GM12801 (cell line): ENCODE results near the gene IQSEC1.

ENCODE experiments used
- TF ChIP-seq, protein P1 (sequence below): IDR thresholded peaks from one replicate; pipeline ENCODE4 v1.5.1; 2011; ENCODE audit warnings: control low read depth; ENCODE audit not compliant: insufficient read length; ENCODE audit errors: extremely low read depth

The IQSEC1 gene

DNA sequence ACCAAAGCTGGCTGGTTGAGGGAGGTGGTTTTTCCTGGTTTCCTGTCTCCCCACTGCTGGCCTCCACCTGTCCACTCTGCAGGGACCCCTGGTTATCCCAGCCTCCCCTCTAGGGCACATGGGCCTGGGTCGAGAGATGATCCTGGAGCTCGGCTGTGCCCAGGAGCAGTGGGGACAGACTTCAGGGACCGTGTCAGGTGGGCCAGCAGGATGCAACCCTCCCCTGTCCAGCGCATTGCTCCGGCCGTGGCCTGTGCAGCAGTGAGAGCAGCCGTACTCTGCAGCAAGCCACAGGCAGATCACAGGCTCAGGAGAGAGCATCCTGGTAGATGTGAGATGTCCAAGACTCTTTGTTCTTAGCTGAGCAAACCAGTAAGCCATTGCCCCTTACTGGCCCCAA lies 139.3 kb downstream of the IQSEC1 start:
- TF ChIP-seq, protein P1, sequence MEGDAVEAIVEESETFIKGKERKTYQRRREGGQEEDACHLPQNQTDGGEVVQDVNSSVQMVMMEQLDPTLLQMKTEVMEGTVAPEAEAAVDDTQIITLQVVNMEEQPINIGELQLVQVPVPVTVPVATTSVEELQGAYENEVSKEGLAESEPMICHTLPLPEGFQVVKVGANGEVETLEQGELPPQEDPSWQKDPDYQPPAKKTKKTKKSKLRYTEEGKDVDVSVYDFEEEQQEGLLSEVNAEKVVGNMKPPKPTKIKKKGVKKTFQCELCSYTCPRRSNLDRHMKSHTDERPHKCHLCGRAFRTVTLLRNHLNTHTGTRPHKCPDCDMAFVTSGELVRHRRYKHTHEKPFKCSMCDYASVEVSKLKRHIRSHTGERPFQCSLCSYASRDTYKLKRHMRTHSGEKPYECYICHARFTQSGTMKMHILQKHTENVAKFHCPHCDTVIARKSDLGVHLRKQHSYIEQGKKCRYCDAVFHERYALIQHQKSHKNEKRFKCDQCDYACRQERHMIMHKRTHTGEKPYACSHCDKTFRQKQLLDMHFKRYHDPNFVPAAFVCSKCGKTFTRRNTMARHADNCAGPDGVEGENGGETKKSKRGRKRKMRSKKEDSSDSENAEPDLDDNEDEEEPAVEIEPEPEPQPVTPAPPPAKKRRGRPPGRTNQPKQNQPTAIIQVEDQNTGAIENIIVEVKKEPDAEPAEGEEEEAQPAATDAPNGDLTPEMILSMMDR: no peak

DNA sequence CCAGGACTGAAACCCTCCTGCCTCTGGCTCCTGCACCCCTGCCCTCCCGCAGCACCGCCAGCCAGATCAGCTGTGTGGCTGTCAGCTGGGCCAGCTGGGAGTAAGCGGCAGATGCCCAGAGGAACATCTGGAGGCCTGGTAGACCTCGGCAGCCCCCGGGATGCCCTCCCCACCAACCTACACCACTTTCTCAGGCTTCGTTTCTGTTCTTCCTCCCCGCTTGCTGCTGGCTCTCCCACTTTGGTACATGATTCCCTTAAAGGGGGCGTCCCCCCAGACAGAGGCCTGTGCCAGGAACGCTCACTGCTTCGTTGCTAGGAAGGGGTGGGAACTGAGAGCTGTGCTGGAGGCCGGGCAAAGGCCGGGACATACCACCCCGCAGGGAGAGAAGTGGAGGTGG lies 140.5 kb downstream of the IQSEC1 start:
- TF ChIP-seq, protein P1: no peak

DNA sequence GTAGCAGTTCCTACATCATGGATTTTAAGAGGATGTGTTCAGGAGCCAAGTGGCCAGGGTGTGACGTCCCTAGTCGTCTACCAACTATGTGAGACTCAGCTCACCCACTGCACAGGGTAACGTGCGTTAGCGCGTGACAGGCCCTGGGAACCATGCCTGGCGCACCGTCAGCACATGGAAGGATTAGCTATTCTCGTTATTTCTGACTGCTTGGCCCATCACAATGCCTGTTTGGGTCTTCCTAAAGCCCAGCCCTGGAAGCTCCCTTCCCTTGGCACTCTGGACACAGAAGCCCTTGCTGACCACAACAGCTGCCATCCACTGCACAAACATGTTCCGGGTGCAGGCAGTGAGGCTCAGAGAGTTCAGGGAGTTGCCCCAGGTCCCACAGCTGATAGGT lies 140.9 kb downstream of the IQSEC1 start:
- TF ChIP-seq, protein P1: no peak

DNA sequence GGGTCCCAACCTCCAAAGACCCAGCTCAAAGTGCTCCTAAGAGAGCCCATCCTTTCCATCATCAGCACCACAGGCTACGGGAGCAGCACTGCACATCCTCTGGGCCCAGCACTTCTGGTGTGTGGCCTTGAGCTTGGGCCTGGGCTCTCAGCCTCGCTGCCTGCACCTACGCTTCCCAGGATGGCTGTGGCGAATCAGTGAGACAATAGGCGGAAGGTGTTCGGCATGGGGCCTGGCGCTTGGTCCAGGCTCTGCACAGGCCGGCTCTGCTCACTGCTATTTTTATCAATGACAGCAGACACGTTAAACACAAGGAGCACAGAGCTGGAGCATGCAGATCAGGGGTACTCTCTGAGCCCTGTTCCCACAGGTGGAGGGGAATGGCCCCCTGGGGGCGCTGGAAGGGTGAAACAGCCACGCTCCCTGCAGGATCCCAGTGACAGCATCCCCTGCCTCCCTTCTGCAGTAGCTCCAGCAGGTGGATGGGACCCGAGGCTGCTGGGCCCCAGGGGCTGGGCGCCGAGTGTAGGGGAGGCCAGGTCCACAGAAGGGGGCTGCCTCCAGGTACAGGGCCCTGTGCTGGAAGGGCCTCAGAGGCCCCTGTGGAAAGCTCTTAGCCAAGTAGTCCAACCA lies 141.8 kb downstream of the IQSEC1 start:
- TF ChIP-seq, protein P1: no peak

DNA sequence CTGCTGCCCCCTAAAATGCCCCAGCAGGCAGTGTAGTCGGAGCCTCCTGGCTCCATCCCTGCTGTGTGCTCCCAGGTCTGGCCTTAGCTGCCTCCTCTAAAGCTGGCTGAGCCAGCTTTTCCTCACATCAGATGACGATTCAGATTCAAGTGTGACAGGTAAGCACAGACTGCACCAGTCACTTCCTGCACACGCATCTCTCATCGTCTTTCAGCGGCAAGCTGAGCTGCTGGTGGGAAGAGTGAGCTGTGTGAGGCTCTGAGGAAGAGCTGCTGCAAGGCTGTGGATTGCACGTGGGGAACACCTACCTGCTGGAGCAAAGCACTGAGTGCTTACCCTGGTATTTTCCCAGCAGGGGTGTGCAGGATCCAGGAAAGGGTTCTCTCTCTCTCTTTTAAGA lies 143.4 kb downstream of the IQSEC1 start:
- TF ChIP-seq, protein P1: no peak

DNA sequence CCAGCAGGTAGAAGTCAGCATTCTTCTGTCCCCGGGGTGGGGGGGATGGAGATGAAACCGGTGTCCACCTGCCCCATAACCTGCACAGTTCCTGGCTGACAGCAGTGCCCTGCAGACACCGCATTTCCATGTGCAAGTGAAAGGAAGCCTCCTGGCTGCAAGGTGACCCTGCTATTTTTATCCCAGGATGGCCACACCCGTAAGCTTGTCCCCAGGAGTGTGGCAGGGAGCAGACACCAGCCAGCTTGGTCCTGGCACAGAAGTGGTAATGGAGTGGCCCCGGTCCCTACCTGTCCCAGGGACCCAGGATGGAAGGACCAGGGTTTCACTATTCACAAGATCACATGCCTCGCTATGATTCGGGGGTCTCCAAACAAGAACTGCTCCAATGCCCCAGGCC lies 146.6 kb downstream of the IQSEC1 start:
- TF ChIP-seq, protein P1: no peak

DNA sequence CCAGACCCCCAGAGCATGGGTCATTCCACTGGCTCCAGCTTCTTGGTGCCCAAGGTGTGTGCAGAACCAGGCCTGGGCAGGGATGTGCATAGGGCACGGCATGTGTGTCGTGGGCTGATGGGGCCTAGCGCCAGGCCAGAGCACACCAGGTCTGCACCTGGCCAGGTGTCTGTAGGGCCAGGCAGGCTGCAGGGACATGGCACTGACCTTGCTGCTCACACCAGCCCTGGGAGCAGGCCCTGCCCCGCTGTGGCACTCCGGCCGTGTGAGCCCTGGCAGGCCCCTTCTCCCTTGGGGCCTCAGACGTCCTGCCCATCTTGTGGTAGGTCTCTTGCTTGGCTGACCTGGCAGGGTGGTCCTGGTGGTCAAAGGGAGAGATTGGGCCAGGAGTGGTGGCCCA lies 147.6 kb downstream of the IQSEC1 start:
- TF ChIP-seq, protein P1: no peak
